ENCODE data around the gene MBNL1.

- TF ChIP-seq CTCF (IDR thresholded peaks at IDR 0.05) (peak in 1 of 3 donors; percentile 59), POLR2A (IDR thresholded peaks at IDR 0.05) (no peak)
These were observed 175.4 kb downstream of the MBNL1 start for GRCh38 chr3:152444029-152444641.
